ENCODE results near the gene TTC12. TPM values are rescaled to one million over a fixed set of nuclear protein-coding genes. Genes with fewer than 3 reads are reported as not detected.

Gene TTC12
- total RNA-seq, 1 experiment from 2014 or later = 24.3 TPM

DNA sequence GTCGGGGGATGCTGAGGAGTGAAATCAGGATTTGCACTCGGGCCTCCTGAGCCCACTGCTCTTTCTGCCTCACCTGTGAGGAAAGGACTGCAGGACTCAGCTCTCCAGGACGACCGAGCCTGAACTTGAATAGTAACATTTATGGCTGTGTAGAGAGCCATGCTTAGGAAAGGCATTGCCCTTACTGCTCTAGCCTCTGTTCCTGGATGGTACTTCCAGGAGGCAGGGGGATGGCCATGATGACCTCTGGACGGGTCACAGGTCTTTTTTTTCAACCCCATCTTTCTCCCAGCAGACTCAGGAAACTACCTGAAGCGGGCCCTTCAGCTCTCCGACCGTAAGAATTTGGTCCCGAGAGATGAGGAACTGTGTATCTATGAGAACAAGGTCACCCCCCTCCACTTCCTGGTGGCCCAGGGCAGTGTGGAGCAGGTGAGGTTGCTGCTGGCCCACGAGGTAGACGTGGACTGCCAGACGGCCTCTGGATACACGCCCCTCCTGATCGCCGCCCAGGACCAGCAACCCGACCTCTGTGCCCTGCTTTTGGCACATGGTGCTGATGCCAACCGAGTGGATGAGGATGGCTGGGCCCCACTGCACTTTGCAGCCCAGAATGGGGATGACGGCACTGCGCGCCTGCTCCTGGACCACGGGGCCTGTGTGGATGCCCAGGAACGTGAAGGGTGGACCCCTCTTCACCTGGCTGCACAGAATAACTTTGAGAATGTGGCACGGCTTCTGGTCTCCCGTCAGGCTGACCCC is 84.5 kb downstream of the TTC12 start:
- ChIA-PET CTCF (no interaction called here), POLR2A (no interaction called here)
- H3K36me3 ChIP-seq (ENCODE audit: control insufficient read depth, insufficient read depth, low read length) = no peaks in the 10 kb centered on the region
- H3K27ac ChIP-seq (ENCODE audit: low read length) = no peak overlapping the region
- intact Hi-C loops (cut with micrococcal nuclease; ENCODE audit: unreplicated experiment) = no loop called here
- ATAC-seq (no peak), DNase-seq (ENCODE audit: low read depth, low spot score) (no peak)
- no TSS peak for BruUV-seq (replicated peaks)
- no peaks in the 10 kb centered on the region for H3K4me1 ChIP-seq (ENCODE audit: control insufficient read depth, insufficient read depth, low read length)
- H3K4me3 ChIP-seq (ENCODE audit: low read depth in 2 of 2, low read length in 2 of 2) = no peak overlapping the region
- H3K27me3 ChIP-seq (ENCODE audit: control insufficient read depth, insufficient read depth, low read length) = no peaks in the 10 kb centered on the region
- TF ChIP-seq CTCF (IDR thresholded peaks at IDR 0.05) (no peak), REST (IDR thresholded peaks at IDR 0.05; ENCODE audit: insufficient read depth in 1 of 2, low read depth in 2 of 2, low read length in 1 of 2) (no peak), TCF7L2 (IDR thresholded peaks at IDR 0.05; ENCODE audit: low read depth, low read length) (no peak), SIN3A (IDR thresholded peaks at IDR 0.05; ENCODE audit: borderline replicate concordance, insufficient read depth, low read depth, low read length) (no peak), POLR2AphosphoS5 (IDR thresholded peaks at IDR 0.05; ENCODE audit: low read depth, low read length) (no peak)
- in situ Hi-C loops (cut with HindIII; ENCODE audit: low pct_unique_long_range_greater_than_20kb, low sequenced_read_pairs) = no loop called here
- H3K9me3 ChIP-seq (ENCODE audit: control insufficient read depth, insufficient read depth, low read depth, low read length) = no peaks in the 10 kb centered on the region

GRCh38 chr11:113400631-113401230 is 86.3 kb downstream of the TTC12 start:
- Histone ChIP-seq H3K27me3 (ENCODE audit: control insufficient read depth, insufficient read depth, low read length) (no peaks in the 10 kb centered on the region), H3K9me3 (ENCODE audit: control insufficient read depth, insufficient read depth, low read depth, low read length) (no peaks in the 10 kb centered on the region), H3K4me3 (ENCODE audit: low read depth in 2 of 2, low read length in 2 of 2) (no peak overlapping the region), H3K27ac (ENCODE audit: low read length) (no peak overlapping the region), H3K4me1 (ENCODE audit: control insufficient read depth, insufficient read depth, low read length) (no peaks in the 10 kb centered on the region), H3K36me3 (ENCODE audit: control insufficient read depth, insufficient read depth, low read length) (no peaks in the 10 kb centered on the region)
- TF ChIP-seq SIN3A (IDR thresholded peaks at IDR 0.05; ENCODE audit: borderline replicate concordance, insufficient read depth, low read depth, low read length) (no peak), POLR2AphosphoS5 (IDR thresholded peaks at IDR 0.05; ENCODE audit: low read depth, low read length) (no peak), TCF7L2 (IDR thresholded peaks at IDR 0.05; ENCODE audit: low read depth, low read length) (no peak), REST (IDR thresholded peaks at IDR 0.05; ENCODE audit: insufficient read depth in 1 of 2, low read depth in 2 of 2, low read length in 1 of 2) (no peak), CTCF (IDR thresholded peaks at IDR 0.05) (no peak)
- no peak for ATAC-seq
- in situ Hi-C loops (cut with HindIII; ENCODE audit: low pct_unique_long_range_greater_than_20kb, low sequenced_read_pairs) (no loop called here), intact Hi-C loops (cut with micrococcal nuclease; ENCODE audit: unreplicated experiment) (no loop called here)
- ChIA-PET CTCF (no interaction called here), POLR2A (no interaction called here)
- no TSS peak for BruUV-seq (replicated peaks)
- DNase-seq (ENCODE audit: low read depth, low spot score) = no peak
